B cell (primary cell): Measurements from ENCODE around the gene RPL29. TPM values are rescaled to one million over a fixed set of nuclear protein-coding genes. Genes with fewer than 3 reads are reported as not detected.

Experiments
- ATAC-seq: fragments of 200-7000 bp; cut with Tn5 transposase; one replicate; pipeline ENCODE4 v1.10.0; 2021; ENCODE audit warnings: low read depth, mild to moderate bottlenecking, moderate number of reproducible peaks, moderate library complexity
- CTCF ChIA-PET: fragments of 350-600 bp; sonication (Branson Sonifier 250); formaldehyde crosslinking; loops from one replicate; lab custom pipeline; 2021; ENCODE audit warnings: antibody characterized with exemption, inconsistent platforms; lab: Charles Lee
- POLR2A ChIA-PET: fragments of 350-600 bp; sonication (Branson Sonifier 250); formaldehyde crosslinking; loops from one replicate; lab custom pipeline; 2021; ENCODE audit warnings: antibody characterized with exemption; lab: Charles Lee
- DNase-seq: peaks from one replicate; pipeline ENCODE4 v3.0.0; 2013
- H2AFZ ChIP-seq: 2 replicates; pipeline ENCODE4 v1.6.1; 2012; ENCODE audit warnings: mild to moderate bottlenecking, low read depth, low read length; ENCODE audit not compliant: insufficient read depth, poor library complexity, severe bottlenecking
- H3K27ac ChIP-seq, 2 donors: 1 replicate in 1 of 2; 2 replicates in 1 of 2; pipeline ENCODE4 v1.5.1; 2012 to 2013; ENCODE audit warnings: low read length in 2 of 2, mild to moderate bottlenecking in 2 of 2, moderate library complexity in 1 of 2
- H3K27me3 ChIP-seq, 4 experiments: fragments of 200-600 bp in 1 of 4; sonication (generic) in 1 of 4; replicated peaks in 1 of 4; 1 replicate in 2 of 4; 2 replicates in 2 of 4; pipeline versions ENCODE4 v1.6.1 to v1.7.0; 2013 to 2016; ENCODE audit warnings: low read length in 3 of 4, mild to moderate bottlenecking in 2 of 4, mixed read lengths in 1 of 4, moderate library complexity in 1 of 4; ENCODE audit not compliant: insufficient read depth in 4 of 4, control insufficient read depth in 3 of 4; ENCODE audit errors: control extremely low read depth in 1 of 4
- H3K36me3 ChIP-seq, 2 experiments: replicated peaks in 1 of 2; 1 replicate in 1 of 2; 2 replicates in 1 of 2; pipeline versions ENCODE4 v1.6.1 to v1.7.1; 2013; ENCODE audit warnings: low read length in 1 of 2; ENCODE audit not compliant: insufficient read depth in 2 of 2, control insufficient read depth in 1 of 2; ENCODE audit errors: control extremely low read depth in 1 of 2, extremely low read depth in 1 of 2
- H3K4me1 ChIP-seq, 2 donors: fragments of 200-600 bp in 1 of 2; sonication (generic) in 1 of 2; 1 replicate in 1 of 2; 2 replicates in 1 of 2; pipeline versions ENCODE4 v1.5.1 to v1.6.1; 2013 to 2017; ENCODE audit warnings: low read length in 2 of 2; ENCODE audit not compliant: control insufficient read depth in 2 of 2, insufficient read depth in 2 of 2
- H3K4me2 ChIP-seq: replicated peaks from 2 replicates; pipeline ENCODE3; 2012; ENCODE audit warnings: mild to moderate bottlenecking, low read depth, low read length; ENCODE audit not compliant: poor library complexity, severe bottlenecking
- H3K4me3 ChIP-seq, 5 experiments: fragments of 200-600 bp in 1 of 5; sonication (generic) in 1 of 5; 1 replicate in 3 of 5; 2 replicates in 2 of 5; pipeline versions ENCODE4 v1.5.1 to v1.7.0; 2011 to 2016; ENCODE audit warnings: low read length in 4 of 5, mild to moderate bottlenecking in 4 of 5, low read depth in 2 of 5, control low read depth in 1 of 5, moderate library complexity in 1 of 5; ENCODE audit not compliant: insufficient read depth in 1 of 5; ENCODE audit errors: control extremely low read depth in 1 of 5, extremely low read depth in 1 of 5
- H3K79me2 ChIP-seq: fragments of 200-600 bp; sonication (generic); one replicate; pipeline ENCODE4 v1.6.0; 2016; ENCODE audit warnings: low read length; ENCODE audit not compliant: control insufficient read depth, insufficient read depth
- H3K9ac ChIP-seq: fragments of 200-600 bp; sonication (generic); 2 replicates; pipeline ENCODE4 v1.6.1; 2017; ENCODE audit warnings: mild to moderate bottlenecking, low read length, moderate library complexity
- H3K9me3 ChIP-seq, 3 donors: one replicate each; pipeline versions ENCODE4 v1.6.1 to v1.7.1; 2013; ENCODE audit warnings: low read length in 2 of 3; ENCODE audit not compliant: control insufficient read depth in 2 of 3, insufficient read depth in 1 of 3; ENCODE audit errors: control extremely low read depth in 1 of 3
- H4K20me1 ChIP-seq: 2 replicates; pipeline ENCODE4 v1.6.0; 2012; ENCODE audit warnings: mild to moderate bottlenecking, low read length; ENCODE audit not compliant: insufficient read depth, control insufficient read depth, poor library complexity, severe bottlenecking
- H3K27ac Mint-ChIP-seq: one replicate; pipeline ENCODE4 v1.8.0; 2021; ENCODE audit warnings: mixed read lengths
- H3K27me3 Mint-ChIP-seq: one replicate; pipeline ENCODE4 v1.8.0; 2021; ENCODE audit warnings: mixed read lengths
- H3K4me1 Mint-ChIP-seq: one replicate; pipeline ENCODE4 v1.8.0; 2021; ENCODE audit warnings: mixed read lengths
- H3K4me3 Mint-ChIP-seq: one replicate; pipeline ENCODE4 v1.8.0; 2021; ENCODE audit warnings: mixed read lengths
- H3K9me3 Mint-ChIP-seq: one replicate; pipeline ENCODE4 v1.8.0; 2022; ENCODE audit warnings: mixed read lengths; ENCODE audit not compliant: insufficient read depth
- EZH2 ChIP-seq: IDR thresholded peaks from 2 replicates; pipeline ENCODE4 v1.6.1; 2012; ENCODE audit warnings: borderline replicate concordance, low read depth, mild to moderate bottlenecking, moderate library complexity, low read length; ENCODE audit not compliant: insufficient read depth, poor library complexity, severe bottlenecking
- WGBS: methylation state at CpG from one replicate; pipeline ENCODE4 v1.1.5; 2013; ENCODE audit warnings: missing lambda C conversion rate; ENCODE audit not compliant: insufficient coverage; 5-methylcytosine and 5-hydroxymethylcytosine counted together
- intact Hi-C: fragments of 100-400 bp; cut with micrococcal nuclease; formaldehyde crosslinking; loops from one replicate; pipeline ENCODE4 v1.10.0; 2022
- polyA plus RNA-seq: library from polyadenylated mRNA; depleted of rRNA; stranded (reverse); fragments of >200 nt; gene quantifications from 2 replicates; pipeline ENCODE4 v1.2.3, GENCODE V29; 2012
- total RNA-seq, 2 donors: library from RNA; stranded (reverse); fragments of 120-200 nt in 1 of 2; gene quantifications; 1 replicate in 1 of 2; 2 replicates in 1 of 2; pipeline versions ENCODE4 v1.2.3 to v1.2.4, GENCODE V29; 2013 to 2022
- TF ChIP-seq, protein P1 (sequence below): fragments of 200-600 bp; IDR thresholded peaks from one replicate; pipeline ENCODE4 v1.8.0; 2022; ENCODE audit warnings: antibody characterized with exemption, mild to moderate bottlenecking

RPL29 gene
- total and polyA plus RNA-seq, 2 donors (not counting 1 experiment from before 2014, with no cell fraction given) = 1,552 to 3,787 TPM

DNA sequence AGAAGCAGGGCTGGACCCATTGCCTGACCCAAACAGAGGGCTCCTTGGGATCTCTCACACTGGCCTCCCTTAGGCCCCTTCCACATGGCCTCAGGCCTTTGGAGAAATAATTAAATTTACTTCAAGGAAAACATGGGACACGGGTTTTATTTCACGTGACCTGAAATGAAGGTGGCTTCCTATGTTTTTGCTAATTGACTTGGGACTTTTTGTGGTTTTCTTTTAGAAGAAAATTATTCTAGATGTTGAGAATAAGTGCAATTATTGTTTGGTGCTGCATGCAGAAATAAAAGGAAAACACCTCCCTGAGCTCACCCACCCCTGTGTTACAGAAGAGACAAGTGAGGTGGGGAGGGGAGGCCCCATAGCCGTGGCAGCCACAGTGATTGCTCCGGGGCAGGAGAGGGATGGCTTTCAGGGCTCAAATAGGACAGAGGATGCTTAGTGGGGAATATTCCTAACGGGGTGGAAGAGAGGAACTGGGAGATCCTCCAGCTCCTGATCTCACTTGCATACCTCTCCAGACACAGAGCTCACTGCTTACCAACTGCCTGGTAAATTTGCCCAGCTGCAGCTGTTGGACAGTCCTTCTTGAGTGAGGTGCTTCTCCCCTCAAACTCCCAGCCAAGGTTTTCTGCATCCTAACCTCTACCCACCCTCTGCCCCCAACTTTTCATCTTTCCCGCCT, 29.2 kb upstream of the RPL29 start:
- Histone ChIP-seq H4K20me1 (no peaks in the 10 kb centered on the region), H3K36me3 (no peaks in the 10 kb centered on the region), H3K9ac (no peak overlapping the region), H3K27ac (no peak overlapping the region), H3K4me3 (no peak overlapping the region), H3K79me2 (no peaks in the 10 kb centered on the region), H2AFZ (no peak overlapping the region), H3K9me3 (no peaks in the 10 kb centered on the region), H3K4me1 (peaks cover 10 to 14% of the 10 kb centered on the region in 2 donors), H3K4me2 (no peak overlapping the region), H3K27me3 (no peaks in the 10 kb centered on the region)
- Mint-ChIP-seq H3K27me3 (peaks cover 4% of the 10 kb centered on the region), H3K27ac (no peak overlapping the region), H3K4me3 (no peak overlapping the region), H3K9me3 (no peaks in the 10 kb centered on the region), H3K4me1 (peaks cover 23% of the 10 kb centered on the region)
- ATAC-seq (no peak), DNase-seq (no peak)
- POLR2A ChIA-PET = interaction anchor here (0.6 kb wide), 1 partner anchor 34 kb away, joined by 4 read pairs; no protein-coding TSS in a partner anchor
- WGBS = 100% methylated on average over 1 of the region's 6 CpGs
- intact Hi-C loops = no loop called here
- TF ChIP-seq, protein P1, sequence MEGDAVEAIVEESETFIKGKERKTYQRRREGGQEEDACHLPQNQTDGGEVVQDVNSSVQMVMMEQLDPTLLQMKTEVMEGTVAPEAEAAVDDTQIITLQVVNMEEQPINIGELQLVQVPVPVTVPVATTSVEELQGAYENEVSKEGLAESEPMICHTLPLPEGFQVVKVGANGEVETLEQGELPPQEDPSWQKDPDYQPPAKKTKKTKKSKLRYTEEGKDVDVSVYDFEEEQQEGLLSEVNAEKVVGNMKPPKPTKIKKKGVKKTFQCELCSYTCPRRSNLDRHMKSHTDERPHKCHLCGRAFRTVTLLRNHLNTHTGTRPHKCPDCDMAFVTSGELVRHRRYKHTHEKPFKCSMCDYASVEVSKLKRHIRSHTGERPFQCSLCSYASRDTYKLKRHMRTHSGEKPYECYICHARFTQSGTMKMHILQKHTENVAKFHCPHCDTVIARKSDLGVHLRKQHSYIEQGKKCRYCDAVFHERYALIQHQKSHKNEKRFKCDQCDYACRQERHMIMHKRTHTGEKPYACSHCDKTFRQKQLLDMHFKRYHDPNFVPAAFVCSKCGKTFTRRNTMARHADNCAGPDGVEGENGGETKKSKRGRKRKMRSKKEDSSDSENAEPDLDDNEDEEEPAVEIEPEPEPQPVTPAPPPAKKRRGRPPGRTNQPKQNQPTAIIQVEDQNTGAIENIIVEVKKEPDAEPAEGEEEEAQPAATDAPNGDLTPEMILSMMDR = no peak
- no peak for TF ChIP-seq EZH2
- CTCF ChIA-PET = no interaction called here
